Mesenchymal stem cell (in vitro differentiated cells and primary cell): ENCODE results near the gene CBX4.

Source experiments
- DNase-seq: peaks from one replicate; pipeline ENCODE4 v3.0.0-alpha.2; 2013
- H2AFZ ChIP-seq: one replicate; pipeline ENCODE4 v1.6.1; 2013; ENCODE audit warnings: low read depth, mild to moderate bottlenecking, control low read depth, inconsistent platforms, low read length, moderate library complexity
- H2AK5ac ChIP-seq: 2 replicates; pipeline ENCODE4 v1.6.1; 2013; ENCODE audit warnings: low read length, moderate library complexity, mild to moderate bottlenecking, inconsistent platforms; ENCODE audit not compliant: severe bottlenecking
- H2BK120ac ChIP-seq: one replicate; pipeline ENCODE4 v1.6.1; 2013; ENCODE audit warnings: low read depth, mild to moderate bottlenecking, inconsistent platforms, low read length, moderate library complexity
- H2BK12ac ChIP-seq, 2 experiments: one replicate each; pipeline ENCODE4 v1.6.1; 2013; ENCODE audit warnings: inconsistent platforms in 2 of 2, low read length in 2 of 2, mild to moderate bottlenecking in 2 of 2, moderate library complexity in 2 of 2, control low read depth in 1 of 2
- H2BK15ac ChIP-seq: one replicate; pipeline ENCODE4 v1.6.1; 2013; ENCODE audit warnings: mild to moderate bottlenecking, low read depth, inconsistent platforms; ENCODE audit not compliant: poor library complexity, severe bottlenecking
- H2BK5ac ChIP-seq: 2 replicates; pipeline ENCODE4 v1.6.1; 2013; ENCODE audit warnings: low read depth, mild to moderate bottlenecking, low read length, control low read depth, inconsistent platforms; ENCODE audit not compliant: poor library complexity, severe bottlenecking
- H3K14ac ChIP-seq, 2 experiments: one replicate each; pipeline ENCODE4 v1.6.1; 2013; ENCODE audit warnings: inconsistent platforms in 2 of 2, low read length in 2 of 2, control low read depth in 1 of 2, mild to moderate bottlenecking in 1 of 2, moderate library complexity in 1 of 2
- H3K18ac ChIP-seq, 2 experiments: one replicate each; pipeline ENCODE4 v1.6.1; 2013; ENCODE audit warnings: inconsistent platforms in 2 of 2, low read length in 2 of 2, control low read depth in 1 of 2, low read depth in 1 of 2, mild to moderate bottlenecking in 1 of 2
- H3K23ac ChIP-seq, 2 experiments: one replicate each; pipeline ENCODE4 v1.6.1; 2013; ENCODE audit warnings: inconsistent platforms in 2 of 2, low read length in 2 of 2, mild to moderate bottlenecking in 2 of 2, moderate library complexity in 2 of 2, control low read depth in 1 of 2
- H3K27ac ChIP-seq: 2 replicates; pipeline ENCODE4 v1.5.1; 2013; ENCODE audit warnings: mild to moderate bottlenecking, moderate library complexity, low read length, control low read depth, inconsistent platforms; ENCODE audit not compliant: poor library complexity, severe bottlenecking
- H3K27me3 ChIP-seq, 2 experiments: 2 replicates each; pipeline versions ENCODE4 v1.6.1 to v1.7.0; 2013; ENCODE audit warnings: low read length in 2 of 2, mild to moderate bottlenecking in 2 of 2, moderate library complexity in 2 of 2, control low read depth in 1 of 2, inconsistent platforms in 1 of 2; ENCODE audit not compliant: control insufficient read depth in 1 of 2, insufficient read depth in 1 of 2
- H3K36me3 ChIP-seq, 2 experiments: 2 replicates each; pipeline versions ENCODE4 v1.6.1 to v1.7.0; 2013; ENCODE audit warnings: low read length in 2 of 2, control low read depth in 1 of 2, inconsistent platforms in 1 of 2, low read depth in 1 of 2, mild to moderate bottlenecking in 1 of 2; ENCODE audit not compliant: insufficient read depth in 2 of 2, control insufficient read depth in 1 of 2
- H3K4ac ChIP-seq, 2 experiments: one replicate each; pipeline ENCODE4 v1.6.1; 2013; ENCODE audit warnings: inconsistent platforms in 2 of 2, low read length in 2 of 2, mild to moderate bottlenecking in 2 of 2, moderate library complexity in 2 of 2, control low read depth in 1 of 2, low read depth in 1 of 2
- H3K4me1 ChIP-seq: 2 replicates; pipeline ENCODE4 v1.6.1; 2013; ENCODE audit warnings: low read depth, low read length, control low read depth; ENCODE audit not compliant: control insufficient read depth, insufficient read depth
- H3K4me2 ChIP-seq: 2 replicates; pipeline ENCODE4 v1.6.1; 2013; ENCODE audit warnings: low read length, mild to moderate bottlenecking, inconsistent platforms; ENCODE audit not compliant: poor library complexity, severe bottlenecking
- H3K4me3 ChIP-seq, 2 experiments: 2 replicates each; pipeline versions ENCODE4 v1.5.1 to v1.7.0; 2013; ENCODE audit warnings: low read length in 2 of 2, mild to moderate bottlenecking in 2 of 2, control low read depth in 1 of 2, low read depth in 1 of 2; ENCODE audit not compliant: insufficient read depth in 1 of 2
- H3K79me1 ChIP-seq: replicated peaks from 2 replicates; pipeline ENCODE4 v1.6.1; 2013; ENCODE audit warnings: mild to moderate bottlenecking, control low read depth, low read length, inconsistent platforms; ENCODE audit not compliant: poor library complexity, severe bottlenecking
- H3K9ac ChIP-seq: 2 replicates; pipeline ENCODE4 v1.7.0; 2013; ENCODE audit warnings: mild to moderate bottlenecking, low read length, moderate library complexity
- H3K9me3 ChIP-seq: 2 replicates; pipeline ENCODE4 v1.7.0; 2013; ENCODE audit warnings: mild to moderate bottlenecking, low read length; ENCODE audit not compliant: control insufficient read depth
- H4K8ac ChIP-seq: one replicate; pipeline ENCODE4 v1.6.1; 2013; ENCODE audit warnings: inconsistent platforms, mild to moderate bottlenecking, low read length, moderate library complexity
- H4K91ac ChIP-seq: one replicate; pipeline ENCODE4 v1.6.1; 2013; ENCODE audit warnings: mild to moderate bottlenecking, low read length, inconsistent platforms
- WGBS: methylation state at CpG from one replicate; pipeline ENCODE4 v1.1.7; 2013; ENCODE audit warnings: mixed read lengths; 5-methylcytosine and 5-hydroxymethylcytosine counted together

CBX4 gene

DNA sequence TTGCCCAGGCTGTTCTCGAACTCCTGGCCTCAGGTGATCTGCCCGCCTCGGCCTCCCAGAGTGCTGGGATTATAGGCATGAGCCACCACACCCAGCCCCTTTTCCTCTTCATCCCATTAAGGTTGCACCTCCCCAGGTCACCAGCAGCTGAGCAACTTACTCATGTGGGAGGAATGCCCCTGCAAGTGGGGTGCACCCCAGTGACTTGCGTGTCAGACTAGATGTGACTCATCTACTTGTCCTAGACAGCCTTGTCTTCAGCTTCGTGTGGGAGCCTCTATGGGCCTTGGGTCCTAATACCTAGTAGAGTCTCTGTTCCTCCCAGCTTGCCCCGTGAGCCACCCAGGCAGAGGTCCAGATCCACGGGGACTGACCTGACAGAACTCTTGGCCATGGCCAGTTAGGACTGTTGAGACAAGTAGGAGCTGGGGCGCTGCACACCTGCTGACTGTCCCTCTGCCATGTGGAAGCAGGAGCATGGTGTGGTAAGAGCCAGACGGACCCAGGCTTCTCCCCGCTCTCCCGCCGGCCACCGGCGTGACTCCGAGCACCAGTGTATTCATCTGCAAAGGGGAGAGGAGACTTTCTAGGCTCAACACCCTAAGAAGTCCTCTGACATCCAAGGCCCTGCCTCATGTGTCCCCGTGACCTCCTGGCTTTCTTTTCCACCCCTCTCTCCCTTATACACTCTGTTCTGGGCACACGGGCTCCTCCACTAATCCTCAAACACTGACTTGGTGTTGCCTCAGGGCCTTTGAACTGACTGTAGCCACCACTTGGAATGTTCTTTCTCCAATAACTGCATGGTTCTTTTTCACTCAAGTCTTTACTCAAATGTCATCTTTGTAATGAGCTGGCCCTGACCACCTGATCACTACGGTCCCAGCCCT, 11.6 kb upstream of the CBX4 start:
- Histone ChIP-seq H2BK120ac (no peak overlapping the region), H2BK15ac (no peak overlapping the region), H3K27me3 (peaks cover 10 to 31% of the 10 kb centered on the region in 2 experiments), H3K18ac (peak overlapping the region in 1 of 2 experiments; percentile 50), H3K4me3 (no peak overlapping the region), H4K91ac (no peak overlapping the region), H3K4ac (no peak overlapping the region), H4K8ac (no peak overlapping the region), H3K9me3 (no peaks in the 10 kb centered on the region), H3K4me2 (no peak overlapping the region), H3K4me1 (peaks cover 10% of the 10 kb centered on the region), H3K36me3 (no peaks in the 10 kb centered on the region), H2AK5ac (no peak overlapping the region), H3K23ac (no peak overlapping the region), H3K14ac (peak overlapping the region in 1 of 2 experiments; percentile 80), H2BK5ac (no peak overlapping the region), H3K9ac (no peak overlapping the region), H3K27ac (no peak overlapping the region), H2BK12ac (no peak overlapping the region), H2AFZ (no peak overlapping the region), H3K79me1 (no peaks in the 10 kb centered on the region)
- DNase-seq, result peak; percentile 92
- 79% methylated on average over 18 of the region's 18 CpGs for WGBS

DNA sequence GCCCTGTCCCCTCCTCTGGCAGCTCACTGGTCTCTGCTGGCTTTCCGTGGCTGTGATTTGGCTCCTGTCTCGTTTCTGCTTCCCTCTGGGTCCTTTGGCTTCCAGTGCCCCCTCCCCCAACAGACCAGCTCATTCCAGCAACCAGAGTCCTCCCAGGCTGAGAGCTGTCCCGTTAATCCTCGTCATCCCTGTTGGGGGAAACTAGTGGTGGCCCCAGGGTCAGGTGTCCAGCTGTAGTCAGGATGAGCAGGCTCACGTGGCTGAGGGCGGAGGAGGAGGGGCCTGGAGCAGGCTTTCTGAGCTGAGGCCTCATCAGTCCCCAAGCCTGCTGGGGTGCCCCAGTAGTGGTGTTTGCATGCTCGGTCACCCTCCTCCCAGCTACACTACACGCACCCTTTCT, 10.7 kb upstream of the CBX4 start:
- Histone ChIP-seq H2BK15ac (no peak overlapping the region), H2BK120ac (no peak overlapping the region), H2AFZ (no peak overlapping the region), H3K9ac (no peak overlapping the region), H3K18ac (no peak overlapping the region), H3K4me3 (no peak overlapping the region), H3K9me3 (no peaks in the 10 kb centered on the region), H3K4ac (no peak overlapping the region), H3K27me3 (peaks cover 10 to 23% of the 10 kb centered on the region in 2 experiments), H2BK12ac (no peak overlapping the region), H3K23ac (no peak overlapping the region), H4K8ac (no peak overlapping the region), H3K27ac (no peak overlapping the region), H4K91ac (no peak overlapping the region), H3K4me1 (peaks cover 12% of the 10 kb centered on the region), H3K14ac (no peak overlapping the region), H3K4me2 (no peak overlapping the region), H3K79me1 (no peaks in the 10 kb centered on the region), H2BK5ac (no peak overlapping the region), H2AK5ac (no peak overlapping the region), H3K36me3 (no peaks in the 10 kb centered on the region)
- 47% methylated on average over 8 of the region's 8 CpGs for whole genome bisulfite sequencing
- peak; percentile 64 for DNase-seq

DNA sequence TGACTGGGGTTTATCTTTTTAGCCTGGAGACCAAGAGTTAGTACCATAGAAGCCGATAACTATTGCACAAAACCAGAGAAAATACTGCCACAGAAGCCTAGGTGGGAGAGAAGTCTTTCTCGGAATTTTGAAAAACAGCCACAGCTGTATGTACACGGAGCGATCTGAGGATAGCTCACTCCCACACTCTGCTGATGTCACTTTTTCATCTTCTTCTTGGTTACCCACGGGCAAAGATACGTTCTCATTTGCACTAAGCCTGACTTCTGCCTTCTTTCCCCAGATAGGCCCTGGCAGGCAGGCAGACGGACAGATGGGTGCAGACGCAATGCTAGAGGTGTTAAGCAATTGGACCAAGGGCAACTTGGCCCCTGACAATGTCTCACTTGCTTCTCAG, 9.1 kb upstream of the CBX4 start:
- H3K4me3 ChIP-seq, result no peak overlapping the region
- no peaks in the 10 kb centered on the region for H3K9me3 ChIP-seq
- no peak overlapping the region for H4K8ac ChIP-seq
- H3K4ac ChIP-seq, result no peak overlapping the region
- H3K27ac ChIP-seq, result no peak overlapping the region
- H3K36me3 ChIP-seq, result no peaks in the 10 kb centered on the region
- H2BK120ac ChIP-seq, result no peak overlapping the region
- H2BK15ac ChIP-seq, result no peak overlapping the region
- H2AFZ ChIP-seq, result no peak overlapping the region
- no peak overlapping the region for H4K91ac ChIP-seq
- H2AK5ac ChIP-seq, result no peak overlapping the region
- peaks cover 26% of the 10 kb centered on the region for H3K4me1 ChIP-seq
- H3K9ac ChIP-seq, result no peak overlapping the region
- H3K27me3 ChIP-seq, result peaks cover 10 to 14% of the 10 kb centered on the region in 2 experiments
- WGBS, result 90% methylated on average over 8 of the region's 8 CpGs
- H3K79me1 ChIP-seq, result no peaks in the 10 kb centered on the region
- no peak overlapping the region for H2BK5ac ChIP-seq
- H3K18ac ChIP-seq, result no peak overlapping the region
- H3K23ac ChIP-seq, result no peak overlapping the region
- H2BK12ac ChIP-seq, result no peak overlapping the region
- no peak for DNase-seq
- H3K14ac ChIP-seq, result no peak overlapping the region
- no peak overlapping the region for H3K4me2 ChIP-seq

DNA sequence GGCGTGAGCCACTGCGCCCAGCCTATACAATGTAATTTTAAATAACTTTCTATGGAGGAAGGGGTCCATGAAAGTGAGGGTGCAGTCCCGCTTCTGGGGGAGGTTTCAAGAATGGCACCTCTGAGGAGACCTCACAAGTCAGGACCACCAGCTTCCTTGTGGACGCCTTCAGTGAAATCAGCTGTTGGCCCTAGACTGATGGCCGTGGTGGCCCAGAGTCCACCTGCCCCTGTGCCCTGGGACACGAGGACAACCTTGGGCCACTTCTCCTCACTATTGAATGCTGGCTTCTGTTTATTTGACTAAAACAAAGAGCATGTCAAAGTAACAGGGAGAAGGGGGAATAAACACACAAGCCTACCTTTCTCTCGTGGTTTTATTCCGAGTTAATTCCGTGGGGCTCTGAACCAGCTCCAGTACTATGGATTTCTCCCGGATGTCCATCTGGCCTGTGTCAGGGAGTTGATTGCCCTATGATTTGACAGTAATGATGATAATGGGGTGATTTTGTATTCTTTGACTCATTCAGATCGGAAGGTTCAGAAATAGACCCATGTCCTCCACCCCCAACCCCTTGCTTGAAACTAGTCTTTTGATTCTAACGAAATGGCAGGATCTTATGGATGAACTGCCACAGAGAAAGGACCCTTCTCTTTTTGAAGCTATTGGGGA, 8.6 kb upstream of the CBX4 start:
- Histone ChIP-seq H3K27me3 (peaks cover 14 to 19% of the 10 kb centered on the region in 2 experiments), H4K91ac (no peak overlapping the region), H3K36me3 (no peaks in the 10 kb centered on the region), H2BK120ac (no peak overlapping the region), H3K4me3 (no peak overlapping the region), H3K27ac (no peak overlapping the region), H3K4me2 (no peak overlapping the region), H2BK5ac (no peak overlapping the region), H2BK15ac (no peak overlapping the region), H3K4me1 (peaks cover 31% of the 10 kb centered on the region), H3K9me3 (no peaks in the 10 kb centered on the region), H2AK5ac (no peak overlapping the region), H2AFZ (no peak overlapping the region), H3K9ac (no peak overlapping the region), H4K8ac (no peak overlapping the region), H3K23ac (no peak overlapping the region), H3K4ac (no peak overlapping the region), H2BK12ac (no peak overlapping the region), H3K14ac (no peak overlapping the region), H3K18ac (no peak overlapping the region), H3K79me1 (no peaks in the 10 kb centered on the region)
- no peak for DNase-seq
- WGBS, result 81% methylated on average over 9 of the region's 12 CpGs
